DND-41 (cell line): ENCODE data around the gene STARD10.

Experiments used
- ATAC-seq: fragments of 200-7000 bp; cut with Tn5 transposase; 3 replicates; pipeline ENCODE4 v1.9.1; 2021; ENCODE audit warnings: low read depth; ENCODE audit not compliant: insufficient read depth
- DNase-seq: peaks from one replicate; pipeline ENCODE4 v3.0.0-alpha.2; 2020
- H2AFZ ChIP-seq: 2 replicates; pipeline ENCODE4 v1.6.0; 2012; ENCODE audit warnings: low read depth, low read length
- H3K27ac ChIP-seq: 2 replicates; pipeline ENCODE4 v1.5.1; 2012; ENCODE audit warnings: low read length, inconsistent platforms
- H3K27me3 ChIP-seq: fragments of 200-600 bp; sonication (generic); 2 replicates; pipeline ENCODE4 v1.6.0; 2012; ENCODE audit warnings: low read length, mild to moderate bottlenecking, inconsistent platforms; ENCODE audit not compliant: insufficient read depth, poor library complexity
- H3K36me3 ChIP-seq: 2 replicates; pipeline ENCODE4 v1.5.1; 2012; ENCODE audit warnings: low read length, inconsistent platforms; ENCODE audit not compliant: insufficient read depth
- H3K4me1 ChIP-seq: 2 replicates; pipeline ENCODE4 v1.5.1; 2012; ENCODE audit warnings: mild to moderate bottlenecking, low read length; ENCODE audit not compliant: insufficient read depth
- H3K4me2 ChIP-seq: 2 replicates; pipeline ENCODE4 v1.6.0; 2012; ENCODE audit warnings: mild to moderate bottlenecking, moderate library complexity, low read length, inconsistent platforms; ENCODE audit not compliant: insufficient read depth
- H3K4me3 ChIP-seq, 2 experiments: fragments of 200-600 bp in 1 of 2; shearing (Covaris generic) in 1 of 2; 2 replicates each; pipeline ENCODE4 v1.5.1; 2012 to 2016; ENCODE audit warnings: inconsistent platforms in 2 of 2, low read length in 2 of 2, mild to moderate bottlenecking in 2 of 2, low read depth in 1 of 2, moderate library complexity in 1 of 2
- H3K79me2 ChIP-seq: 2 replicates; pipeline ENCODE4 v1.6.0; 2012; ENCODE audit warnings: low read length, inconsistent platforms; ENCODE audit not compliant: insufficient read depth
- H3K9ac ChIP-seq: 2 replicates; pipeline ENCODE4 v1.6.0; 2012; ENCODE audit warnings: low read depth, mild to moderate bottlenecking, inconsistent platforms, low read length, moderate library complexity
- H3K9me3 ChIP-seq: 2 replicates; pipeline ENCODE4 v1.5.1; 2012; ENCODE audit warnings: low read length, moderate library complexity, mild to moderate bottlenecking, inconsistent platforms; ENCODE audit not compliant: insufficient read depth, severe bottlenecking
- H4K20me1 ChIP-seq: 2 replicates; pipeline ENCODE4 v1.6.0; 2012; ENCODE audit warnings: low read length; ENCODE audit not compliant: insufficient read depth
- EZH2 ChIP-seq: IDR thresholded peaks from 3 replicates; pipeline ENCODE4 v1.6.1; 2012; ENCODE audit warnings: borderline replicate concordance, low read depth, mild to moderate bottlenecking, moderate library complexity, low read length, inconsistent platforms; ENCODE audit not compliant: severe bottlenecking
- TF ChIP-seq, protein P1 (sequence below): IDR thresholded peaks from 2 replicates; pipeline ENCODE4 v1.5.1; 2012; ENCODE audit warnings: borderline replicate concordance, low read length, moderate library complexity, mild to moderate bottlenecking; ENCODE audit not compliant: poor library complexity, severe bottlenecking; ENCODE audit errors: extremely low read depth

The STARD10 gene

DNA sequence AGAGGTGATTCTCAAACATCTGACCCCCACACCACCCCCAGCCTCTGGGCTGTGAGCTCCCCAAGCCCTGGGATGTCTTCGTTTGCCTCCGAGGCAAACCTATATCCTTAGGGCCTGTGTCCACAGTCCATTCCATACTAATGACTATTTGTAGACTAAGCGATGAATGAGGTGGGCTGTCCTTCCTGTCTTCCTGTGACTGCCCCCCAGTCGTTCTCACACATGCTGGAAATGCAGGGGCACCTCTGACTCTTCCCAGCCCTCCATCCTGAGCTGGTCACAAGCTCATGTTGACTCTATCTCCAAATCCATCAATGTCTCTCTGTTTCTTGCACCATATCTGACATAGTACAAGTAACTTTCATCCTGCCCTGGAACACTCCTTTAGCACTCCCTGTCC is 25.1 kb upstream of the STARD10 start:
- Histone ChIP-seq H3K4me1 (peaks cover 25% of the 10 kb centered on the region), H2AFZ (no peak overlapping the region), H3K36me3 (peaks cover 73% of the 10 kb centered on the region), H3K27ac (no peak overlapping the region), H3K9ac (no peak overlapping the region), H3K27me3 (no peaks in the 10 kb centered on the region), H3K4me2 (no peak overlapping the region), H4K20me1 (peaks cover 12% of the 10 kb centered on the region), H3K79me2 (peaks cover 41% of the 10 kb centered on the region), H3K9me3 (no peaks in the 10 kb centered on the region), H3K4me3 (no peak overlapping the region)
- DNase-seq (no peak), ATAC-seq (no peak)
- TF ChIP-seq EZH2, result no peak
- TF ChIP-seq, protein P1, sequence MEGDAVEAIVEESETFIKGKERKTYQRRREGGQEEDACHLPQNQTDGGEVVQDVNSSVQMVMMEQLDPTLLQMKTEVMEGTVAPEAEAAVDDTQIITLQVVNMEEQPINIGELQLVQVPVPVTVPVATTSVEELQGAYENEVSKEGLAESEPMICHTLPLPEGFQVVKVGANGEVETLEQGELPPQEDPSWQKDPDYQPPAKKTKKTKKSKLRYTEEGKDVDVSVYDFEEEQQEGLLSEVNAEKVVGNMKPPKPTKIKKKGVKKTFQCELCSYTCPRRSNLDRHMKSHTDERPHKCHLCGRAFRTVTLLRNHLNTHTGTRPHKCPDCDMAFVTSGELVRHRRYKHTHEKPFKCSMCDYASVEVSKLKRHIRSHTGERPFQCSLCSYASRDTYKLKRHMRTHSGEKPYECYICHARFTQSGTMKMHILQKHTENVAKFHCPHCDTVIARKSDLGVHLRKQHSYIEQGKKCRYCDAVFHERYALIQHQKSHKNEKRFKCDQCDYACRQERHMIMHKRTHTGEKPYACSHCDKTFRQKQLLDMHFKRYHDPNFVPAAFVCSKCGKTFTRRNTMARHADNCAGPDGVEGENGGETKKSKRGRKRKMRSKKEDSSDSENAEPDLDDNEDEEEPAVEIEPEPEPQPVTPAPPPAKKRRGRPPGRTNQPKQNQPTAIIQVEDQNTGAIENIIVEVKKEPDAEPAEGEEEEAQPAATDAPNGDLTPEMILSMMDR, result no peak

DNA sequence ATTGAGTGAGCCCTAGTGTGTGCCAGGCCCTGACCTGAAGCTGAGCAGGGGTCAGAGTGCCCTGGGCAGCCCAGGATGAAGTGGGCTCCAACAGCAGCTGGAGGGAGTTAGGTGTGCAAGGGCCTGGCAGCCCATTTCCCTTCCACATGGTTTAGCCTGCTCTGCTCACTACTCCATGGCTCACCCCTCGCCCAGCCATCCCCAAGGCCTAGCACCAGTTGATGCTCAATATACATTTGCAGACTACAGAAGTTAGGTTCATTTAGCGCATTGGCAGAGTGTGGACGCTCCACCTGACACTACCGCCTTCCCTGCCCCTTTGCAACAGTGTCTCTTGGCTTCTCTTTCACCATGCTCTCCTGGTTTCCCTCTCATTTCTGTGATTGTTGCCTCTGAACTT is 24.1 kb upstream of the STARD10 start:
- Histone ChIP-seq H2AFZ (no peak overlapping the region), H4K20me1 (peaks cover 10% of the 10 kb centered on the region; the same call in 1 of the 2 replicates), H3K27me3 (no peaks in the 10 kb centered on the region), H3K9ac (no peak overlapping the region), H3K4me1 (peaks cover 34% of the 10 kb centered on the region), H3K27ac (0 out of 2 replicates have a peak overlapping the region, but pooled peaks have one; percentile 3), H3K79me2 (peaks cover 50% of the 10 kb centered on the region), H3K4me3 (no peak overlapping the region), H3K9me3 (no peaks in the 10 kb centered on the region), H3K36me3 (peaks cover 63% of the 10 kb centered on the region), H3K4me2 (0 out of 2 replicates have a peak overlapping the region, but pooled peaks have one; percentile 8)
- TF ChIP-seq, protein P1, result no peak
- no peak for TF ChIP-seq EZH2
- ATAC-seq (no peak), DNase-seq (no peak)

DNA sequence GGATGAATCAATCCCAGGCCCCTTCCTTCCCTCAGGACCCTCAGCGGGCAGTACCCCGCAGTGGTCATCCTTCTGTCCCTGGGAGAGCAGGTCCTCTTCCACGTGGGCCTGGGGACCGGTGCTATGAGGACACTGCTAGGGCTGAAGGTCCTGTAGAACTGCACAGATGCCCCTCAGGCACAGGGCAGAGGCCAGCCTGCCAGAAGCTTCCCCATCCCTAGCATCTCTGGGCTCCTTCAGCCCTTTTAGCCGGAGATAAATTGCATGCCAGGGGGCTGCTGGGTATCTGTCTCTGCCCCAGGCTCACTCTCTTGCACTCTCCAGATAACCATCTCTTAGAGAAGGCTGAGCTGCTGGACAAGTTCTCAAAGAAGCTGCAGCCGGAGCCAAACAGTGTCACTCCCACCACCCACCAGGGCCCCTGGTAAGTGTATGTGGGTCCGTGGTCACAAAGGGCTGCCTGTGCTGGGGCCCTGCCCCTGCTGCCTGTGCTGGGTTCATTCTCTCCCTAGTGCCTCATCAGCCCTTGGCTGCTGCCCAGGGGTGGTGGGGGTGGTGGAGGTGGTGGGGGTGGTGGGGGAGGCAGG is 22.6 kb upstream of the STARD10 start:
- peaks cover 48% of the 10 kb centered on the region for H3K4me1 ChIP-seq
- peak overlapping the region in 1 of 2 experiments; percentile 92; a peak in 2 of 4 replicates for H3K4me3 ChIP-seq
- peaks cover 13% of the 10 kb centered on the region for H4K20me1 ChIP-seq
- TF ChIP-seq, protein P1, result no peak
- no peak for TF ChIP-seq EZH2
- H3K36me3 ChIP-seq, result peaks cover 48% of the 10 kb centered on the region
- peak; percentile 62 for DNase-seq
- no peak overlapping the region for H2AFZ ChIP-seq
- peaks cover 64% of the 10 kb centered on the region for H3K79me2 ChIP-seq
- ATAC-seq, result no peak
- H3K27ac ChIP-seq, result peak overlapping the region; percentile 97
- H3K27me3 ChIP-seq, result no peaks in the 10 kb centered on the region
- no peaks in the 10 kb centered on the region for H3K9me3 ChIP-seq
- H3K4me2 ChIP-seq, result peak overlapping the region; percentile 93
- H3K9ac ChIP-seq, result peak overlapping the region; percentile 95
